GM23338 (cell line): ENCODE measurements around the gene MAP2K5. TPM values are rescaled to one million over a fixed set of nuclear protein-coding genes. Genes with fewer than 3 reads are reported as not detected.

Source experiments
- ATAC-seq: fragments of 200-7000 bp; cut with Tn5 transposase; 3 replicates; pipeline ENCODE4 v1.9.1; 2020
- DNase-seq: peaks from one replicate; pipeline ENCODE4 v3.0.0-alpha.2; 2015; ENCODE audit warnings: low spot score
- H2AFZ ChIP-seq: fragments of 200-600 bp; sonication (generic); 2 replicates; pipeline ENCODE4 v1.8.0; 2016; ENCODE audit warnings: antibody characterized with exemption, mild to moderate bottlenecking, moderate library complexity
- H3F3A ChIP-seq: fragments of 200-600 bp; sonication (generic); replicated peaks from 2 replicates; pipeline ENCODE4 v1.8.0; 2017; ENCODE audit warnings: antibody characterized with exemption, mixed run types, low read depth
- H3K27ac ChIP-seq: fragments of 200-600 bp; sonication (generic); 2 replicates; pipeline ENCODE4 v1.6.1; 2016; ENCODE audit warnings: low read depth
- H3K27me3 ChIP-seq: fragments of 200-600 bp; sonication (generic); 2 replicates; pipeline ENCODE4 v1.8.0; 2016; ENCODE audit warnings: mild to moderate bottlenecking, mixed run types, moderate library complexity; ENCODE audit not compliant: insufficient read depth
- H3K36me3 ChIP-seq: fragments of 200-600 bp; sonication (generic); 2 replicates; pipeline ENCODE4 v1.8.0; 2016; ENCODE audit warnings: mild to moderate bottlenecking; ENCODE audit not compliant: insufficient read depth
- H3K4me1 ChIP-seq: fragments of 200-600 bp; sonication (generic); 2 replicates; pipeline ENCODE4 v1.8.0; 2016; ENCODE audit warnings: mild to moderate bottlenecking, moderate library complexity; ENCODE audit not compliant: insufficient read depth
- H3K4me2 ChIP-seq: fragments of 200-600 bp; sonication (generic); 2 replicates; pipeline ENCODE4 v1.7.1; 2017; ENCODE audit warnings: mixed run types
- H3K4me3 ChIP-seq: fragments of 200-600 bp; sonication (generic); 2 replicates; pipeline ENCODE4 v1.6.1; 2016; ENCODE audit warnings: mixed run types
- H3K79me2 ChIP-seq: fragments of 200-600 bp; sonication (generic); replicated peaks from 2 replicates; pipeline ENCODE4 v1.8.0; 2017; ENCODE audit warnings: mild to moderate bottlenecking; ENCODE audit not compliant: insufficient read depth
- H3K9me2 ChIP-seq: fragments of 200-600 bp; sonication (generic); 2 replicates; pipeline ENCODE4 v1.8.0; 2017; ENCODE audit not compliant: insufficient read depth
- H4K20me1 ChIP-seq: fragments of 200-600 bp; sonication (generic); replicated peaks from 2 replicates; pipeline ENCODE4 v1.8.0; 2017; ENCODE audit warnings: mild to moderate bottlenecking; ENCODE audit not compliant: insufficient read depth
- H3K27ac Mint-ChIP-seq: 2 replicates; pipeline ENCODE4 v1.8.0; 2020; ENCODE audit warnings: inconsistent platforms, mild to moderate bottlenecking, moderate library complexity, mixed read lengths
- H3K27me3 Mint-ChIP-seq: 3 replicates; pipeline ENCODE4 v1.8.0; 2022; ENCODE audit warnings: low read depth, mild to moderate bottlenecking, moderate library complexity, mixed read lengths, inconsistent platforms; ENCODE audit not compliant: insufficient read depth, poor library complexity
- H3K36me3 Mint-ChIP-seq: 3 replicates; pipeline ENCODE4 v1.8.0; 2021; ENCODE audit warnings: low read depth, mild to moderate bottlenecking, inconsistent platforms, moderate library complexity, mixed read lengths
- H3K4me1 Mint-ChIP-seq: 3 replicates; pipeline ENCODE4 v1.8.0; 2020; ENCODE audit warnings: mild to moderate bottlenecking, inconsistent platforms, mixed read lengths
- H3K4me3 Mint-ChIP-seq: 3 replicates; pipeline ENCODE4 v1.8.0; 2021; ENCODE audit warnings: moderate library complexity, mild to moderate bottlenecking, inconsistent platforms, mixed read lengths
- H3K9me3 Mint-ChIP-seq: 3 replicates; pipeline ENCODE4 v1.8.0; 2020; ENCODE audit warnings: moderate library complexity, mild to moderate bottlenecking, inconsistent platforms, mixed read lengths
- CTCF ChIP-seq, 2 experiments: fragments of 200-600 bp in 1 of 2; sonication (generic) in 1 of 2; conservative IDR thresholded peaks; 2 replicates each; pipeline versions ENCODE4 v1.5.1 to v1.6.1; 2016 to 2017; ENCODE audit warnings: antibody characterized with exemption in 2 of 2, low read depth in 2 of 2, mild to moderate bottlenecking in 2 of 2, moderate library complexity in 1 of 2
- EZH2 ChIP-seq: fragments of 200-600 bp; sonication (generic); IDR thresholded peaks from one replicate; pipeline ENCODE4 v1.8.0; 2017; ENCODE audit warnings: antibody characterized with exemption, mild to moderate bottlenecking, low read depth; ENCODE audit not compliant: unreplicated experiment
- EZH2phosphoT487 ChIP-seq: fragments of 200-600 bp; sonication (generic); IDR thresholded peaks from one replicate; pipeline ENCODE4 v1.8.1; 2018; ENCODE audit warnings: antibody characterized with exemption; ENCODE audit not compliant: unreplicated experiment
- NANOG ChIP-seq: IDR thresholded peaks from 2 replicates; pipeline ENCODE4 v1.6.1; 2016; ENCODE audit warnings: antibody characterized with exemption, borderline replicate concordance
- POLR2AphosphoS5 ChIP-seq: IDR thresholded peaks from 2 replicates; pipeline ENCODE4 v1.6.1; 2016; ENCODE audit warnings: antibody characterized with exemption, low read depth
- polyA plus RNA-seq: library from polyadenylated mRNA; unstranded; fragments of >200 nt; fragmentation: Nextera tagmentation; extraction: Ambion mirVana; gene quantifications from 2 replicates; pipeline ENCODE4 v1.2.1, GENCODE V29; 2016
- total RNA-seq: library from RNA; depleted of rRNA; stranded (reverse); fragments of >200 nt; shearing (Covaris generic); gene quantifications from 2 replicates; pipeline ENCODE4 v1.2.3, GENCODE V29; 2014

MAP2K5 gene
- total and polyA plus RNA-seq, 2 experiments from 2014 or later: 6.5 to 13.6 TPM

DNA sequence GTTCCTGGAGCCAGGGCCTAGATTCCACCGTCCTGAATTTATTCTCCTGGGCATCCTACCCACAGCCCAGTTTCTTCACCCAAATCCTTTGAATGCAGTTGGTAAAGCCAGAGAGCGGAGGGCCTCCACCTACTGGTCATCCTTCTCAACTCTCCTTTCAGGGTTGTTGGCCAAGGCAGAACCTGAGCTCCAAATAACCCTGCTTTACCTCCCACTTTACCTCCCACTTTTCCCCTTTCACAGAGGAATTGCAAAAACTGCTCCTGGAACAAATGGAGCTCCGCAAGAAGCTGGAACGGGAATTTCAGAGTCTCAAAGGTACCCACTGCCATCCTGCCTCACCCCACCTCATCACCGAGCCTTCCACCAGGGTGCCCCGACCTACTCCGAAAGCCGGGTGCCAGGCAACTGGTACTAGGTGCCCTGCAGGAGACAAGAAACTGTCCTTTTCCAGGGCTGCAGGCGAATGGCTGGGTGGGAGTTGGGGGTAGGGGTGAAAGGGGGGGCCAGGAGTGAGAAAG is 289.6 kb downstream of the MAP2K5 start:
- Histone ChIP-seq H3K4me1 (peaks cover 46% of the 10 kb centered on the region), H3K36me3 (no peaks in the 10 kb centered on the region), H3K9me2 (no peaks in the 10 kb centered on the region), H3K4me2 (peak overlapping the region; percentile 67), H3K79me2 (no peaks in the 10 kb centered on the region), H2AFZ (no peak overlapping the region), H3K27me3 (peaks cover 100% of the 10 kb centered on the region), H3F3A (peaks cover 29% of the 10 kb centered on the region), H4K20me1 (peaks cover 8% of the 10 kb centered on the region; the same call in 1 of the 2 replicates), H3K27ac (no peak overlapping the region), H3K4me3 (peak overlapping the region; percentile 71)
- Mint-ChIP-seq H3K27me3 (peaks cover 91% of the 10 kb centered on the region), H3K27ac (no peak overlapping the region), H3K4me1 (peaks cover 40% of the 10 kb centered on the region), H3K4me3 (no peak overlapping the region; the same call in 1 of the 3 replicates), H3K36me3 (no peaks in the 10 kb centered on the region), H3K9me3 (peaks cover 7% of the 10 kb centered on the region; the same call in 1 of the 3 replicates)
- DNase-seq (peak; percentile 77), ATAC-seq (peak; percentile 0; the same call in 1 of the 3 replicates)
- TF ChIP-seq NANOG: no peak
- TF ChIP-seq EZH2: peak; percentile 93
- peak; percentile 51 to 68 for TF ChIP-seq CTCF (conservative IDR thresholded peaks at IDR 0.05; ENCODE audit: low read depth in 2 of 2)
- TF ChIP-seq POLR2AphosphoS5: no peak

DNA sequence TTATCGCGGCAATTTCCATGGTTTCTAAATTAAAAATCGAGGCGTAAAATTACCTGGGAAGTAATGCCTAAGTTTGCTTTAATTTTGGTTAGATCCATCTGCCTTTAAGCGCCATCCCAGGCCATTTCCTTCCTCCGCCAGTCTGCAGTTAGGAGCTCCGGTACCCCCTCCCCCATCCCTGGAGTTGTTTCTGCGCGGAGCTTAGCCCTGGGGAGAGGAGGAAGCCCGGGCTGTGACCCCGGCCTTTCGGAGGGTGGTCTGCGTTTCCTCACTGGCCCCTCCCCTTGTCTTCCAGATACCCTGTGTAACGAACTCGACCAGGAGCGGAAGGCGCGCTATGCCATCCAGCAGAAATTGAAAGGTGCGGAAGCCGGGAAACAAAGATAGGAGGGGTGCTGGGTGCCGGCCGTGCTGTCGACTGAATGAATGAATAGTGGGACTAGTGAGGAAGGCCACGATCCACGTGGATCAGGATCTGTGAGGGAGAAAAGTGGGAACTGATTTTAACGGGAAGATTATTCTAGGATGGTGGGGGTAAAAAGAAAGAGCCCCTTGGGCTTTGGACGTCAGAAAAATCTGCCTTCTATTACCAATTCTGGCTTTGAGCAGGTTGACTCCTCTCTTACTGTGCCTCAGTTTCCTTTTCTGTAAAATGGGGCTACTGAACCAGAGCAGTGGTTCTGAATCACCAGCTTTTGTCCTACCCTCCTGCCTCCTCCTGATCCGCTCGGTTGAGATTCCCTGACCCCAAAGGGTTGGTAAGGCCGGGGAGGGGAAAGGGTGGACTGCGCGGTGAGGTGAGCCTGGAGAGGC is 290.6 kb downstream of the MAP2K5 start:
- H3K27ac ChIP-seq: no peak overlapping the region
- peaks cover 48% of the 10 kb centered on the region for H3K4me1 Mint-ChIP-seq
- ATAC-seq (peak; percentile 6), DNase-seq (peak; percentile 84)
- no peak for TF ChIP-seq CTCF (conservative IDR thresholded peaks at IDR 0.05; ENCODE audit: low read depth in 2 of 2)
- peak; percentile 77 for TF ChIP-seq EZH2phosphoT487
- TF ChIP-seq EZH2: peak; percentile 71
- H2AFZ ChIP-seq: 0 out of 2 replicates have a peak overlapping the region, but pooled peaks have one; percentile 39
- peaks cover 99% of the 10 kb centered on the region for H3K27me3 Mint-ChIP-seq
- no peaks in the 10 kb centered on the region for H3K79me2 ChIP-seq
- peak overlapping the region; percentile 67 for H3K4me2 ChIP-seq
- H3F3A ChIP-seq: peaks cover 29% of the 10 kb centered on the region
- peaks cover 7% of the 10 kb centered on the region; the same call in 1 of the 3 replicates for H3K9me3 Mint-ChIP-seq
- H3K27ac Mint-ChIP-seq: no peak overlapping the region
- H3K27me3 ChIP-seq: peaks cover 100% of the 10 kb centered on the region
- H3K36me3 Mint-ChIP-seq: no peaks in the 10 kb centered on the region
- no peaks in the 10 kb centered on the region for H3K36me3 ChIP-seq
- H3K9me2 ChIP-seq: no peaks in the 10 kb centered on the region
- peaks cover 8% of the 10 kb centered on the region; the same call in 1 of the 2 replicates for H4K20me1 ChIP-seq
- peaks cover 48% of the 10 kb centered on the region for H3K4me1 ChIP-seq
- H3K4me3 ChIP-seq: peak overlapping the region; percentile 71
- peak overlapping the region; percentile 67 for H3K4me3 Mint-ChIP-seq
